ENCODE results near the gene DUSP16.

DUSP16 gene

GRCh38 chr12:12480074-12480473 is 82.6 kb downstream of the DUSP16 start:
- no peak overlapping the region for H3K4me2 ChIP-seq (ENCODE audit: low read depth, low read length)
- H3K9me2 ChIP-seq (replicated peaks; ENCODE audit: insufficient read depth, low read length), result no peaks in the 10 kb centered on the region
- H3K36me3 ChIP-seq (replicated peaks; ENCODE audit: insufficient read depth, low read length), result peaks cover 4% of the 10 kb centered on the region; the same call in 1 of the 2 replicates
- H2AFZ ChIP-seq (ENCODE audit: low read length), result no peak overlapping the region
- no peaks in the 10 kb centered on the region for H3K9me3 ChIP-seq (replicated peaks; ENCODE audit: insufficient read depth, low read length)
- no peak for TF ChIP-seq EZH2 (optimal IDR thresholded peaks at IDR 0.05; ENCODE audit: low read depth, low read length)
- no peak for TF ChIP-seq CTCF (IDR thresholded peaks at IDR 0.05; ENCODE audit: low read length)
- no peak for TF ChIP-seq EZH2phosphoT487 (IDR thresholded peaks at IDR 0.05; ENCODE audit: low read length)
- H4K20me1 ChIP-seq (ENCODE audit: insufficient read depth, low read length), result no peaks in the 10 kb centered on the region
- no peak overlapping the region for H3K9ac ChIP-seq (ENCODE audit: low read length)
- no peak overlapping the region for H3K27ac ChIP-seq (ENCODE audit: low read length)
- H3K4me1 ChIP-seq (ENCODE audit: low read length), result no peaks in the 10 kb centered on the region
- no peak overlapping the region for H3K4me3 ChIP-seq (ENCODE audit: low read length)
- no peaks in the 10 kb centered on the region for H3K79me2 ChIP-seq (ENCODE audit: low read length)
- H3F3A ChIP-seq (ENCODE audit: insufficient read depth, low read length), result no peaks in the 10 kb centered on the region
- DNase-seq, result no peak
- no peaks in the 10 kb centered on the region for H3K27me3 ChIP-seq (replicated peaks; ENCODE audit: insufficient read depth, low read length)

- no peak overlapping the region for H2AFZ ChIP-seq (ENCODE audit: low read length)
- H3K79me2 ChIP-seq (ENCODE audit: low read length), result no peaks in the 10 kb centered on the region
- peaks cover 4% of the 10 kb centered on the region; the same call in 1 of the 2 replicates for H3K36me3 ChIP-seq (replicated peaks; ENCODE audit: insufficient read depth, low read length)
- H3K4me3 ChIP-seq (ENCODE audit: low read length), result no peak overlapping the region
- H3K9me3 ChIP-seq (replicated peaks; ENCODE audit: insufficient read depth, low read length), result no peaks in the 10 kb centered on the region
- no peak overlapping the region for H3K4me2 ChIP-seq (ENCODE audit: low read depth, low read length)
- H3K27ac ChIP-seq (ENCODE audit: low read length), result no peak overlapping the region
- DNase-seq, result no peak
- no peaks in the 10 kb centered on the region for H3K4me1 ChIP-seq (ENCODE audit: low read length)
- H3K9ac ChIP-seq (ENCODE audit: low read length), result no peak overlapping the region
- H3K9me2 ChIP-seq (replicated peaks; ENCODE audit: insufficient read depth, low read length), result no peaks in the 10 kb centered on the region
- H4K20me1 ChIP-seq (ENCODE audit: insufficient read depth, low read length), result no peaks in the 10 kb centered on the region
- TF ChIP-seq EZH2 (optimal IDR thresholded peaks at IDR 0.05; ENCODE audit: low read depth, low read length) (no peak), EZH2phosphoT487 (IDR thresholded peaks at IDR 0.05; ENCODE audit: low read length) (no peak), CTCF (IDR thresholded peaks at IDR 0.05; ENCODE audit: low read length) (no peak)
- H3K27me3 ChIP-seq (replicated peaks; ENCODE audit: insufficient read depth, low read length), result no peaks in the 10 kb centered on the region
- no peaks in the 10 kb centered on the region for H3F3A ChIP-seq (ENCODE audit: insufficient read depth, low read length)
Measured at GRCh38 chr12:12477532-12477890, 85.2 kb downstream of the DUSP16 start.

GRCh38 chr12:12476857-12477531 is 85.7 kb downstream of the DUSP16 start:
- peaks cover 4% of the 10 kb centered on the region; the same call in 1 of the 2 replicates for H3K36me3 ChIP-seq (replicated peaks; ENCODE audit: insufficient read depth, low read length)
- no peak overlapping the region for H3K9ac ChIP-seq (ENCODE audit: low read length)
- no peaks in the 10 kb centered on the region for H3K9me3 ChIP-seq (replicated peaks; ENCODE audit: insufficient read depth, low read length)
- no peak overlapping the region for H3K27ac ChIP-seq (ENCODE audit: low read length)
- no peak for DNase-seq
- no peaks in the 10 kb centered on the region for H3K79me2 ChIP-seq (ENCODE audit: low read length)
- no peak overlapping the region for H3K4me2 ChIP-seq (ENCODE audit: low read depth, low read length)
- no peak for TF ChIP-seq EZH2phosphoT487 (IDR thresholded peaks at IDR 0.05; ENCODE audit: low read length)
- no peak for TF ChIP-seq CTCF (IDR thresholded peaks at IDR 0.05; ENCODE audit: low read length)
- TF ChIP-seq EZH2 (optimal IDR thresholded peaks at IDR 0.05; ENCODE audit: low read depth, low read length), result no peak
- H4K20me1 ChIP-seq (ENCODE audit: insufficient read depth, low read length), result no peaks in the 10 kb centered on the region
- H2AFZ ChIP-seq (ENCODE audit: low read length), result no peak overlapping the region
- H3K4me1 ChIP-seq (ENCODE audit: low read length), result no peaks in the 10 kb centered on the region
- no peaks in the 10 kb centered on the region for H3K9me2 ChIP-seq (replicated peaks; ENCODE audit: insufficient read depth, low read length)
- no peak overlapping the region for H3K4me3 ChIP-seq (ENCODE audit: low read length)
- H3F3A ChIP-seq (ENCODE audit: insufficient read depth, low read length), result no peaks in the 10 kb centered on the region
- H3K27me3 ChIP-seq (replicated peaks; ENCODE audit: insufficient read depth, low read length), result no peaks in the 10 kb centered on the region

All from MM.1S (cell line).